HCT116 (cell line): ENCODE results near the gene PIK3CD. TPM values are rescaled to one million over a fixed set of nuclear protein-coding genes. Genes with fewer than 3 reads are reported as not detected.
A peak's percentile ranks its signal among the peaks of the same experiment; 100 is the strongest.

Source experiments
- ATAC-seq: fragments of 200-7000 bp; cut with Tn5 transposase; 2 replicates; pipeline ENCODE4 v1.9.1; 2020; ENCODE audit warnings: mild to moderate bottlenecking, moderate library complexity
- BruUV-seq: library from RNA; stranded (reverse); fragments of 400-500 nt; replicated peaks from 2 replicates; lab custom pipeline; 2021; lab: Mats Ljungman, UMichigan
- CTCF ChIA-PET: fragments of 300-600 bp; sonication (Branson Sonifier 250); formaldehyde crosslinking; loops from one replicate; lab custom pipeline; 2021; ENCODE audit warnings: antibody characterized with exemption; lab: Charles Lee
- POLR2A ChIA-PET: fragments of 300-600, 350-600 bp; sonication (Branson Sonifier 250); formaldehyde crosslinking; loops from one replicate; lab custom pipeline; 2021; ENCODE audit warnings: antibody characterized with exemption; lab: Charles Lee
- RAD21 ChIA-PET, 2 experiments: fragments of 300-600 bp; sonication (Branson Sonifier 250); formaldehyde crosslinking; loops; one replicate each; lab custom pipeline; 2023; ENCODE audit warnings: low total read pairs in 2 of 2; ENCODE audit not compliant: uncharacterized antibody in 2 of 2, unreplicated experiment in 2 of 2, low non-redundant PET in 1 of 2; lab: Charles Lee
- DNase-seq: peaks from one replicate; pipeline ENCODE4 v3.0.0-alpha.2; 2010; ENCODE audit warnings: low read depth, low spot score
- H2AFZ ChIP-seq: fragments of 200-600 bp; shearing (Covaris generic), sonication (generic); 2 replicates; pipeline ENCODE4 v1.6.1; 2017; ENCODE audit warnings: low read depth, mixed run types, mixed read lengths, antibody characterized with exemption, low read length; ENCODE audit not compliant: poor library complexity, severe bottlenecking
- H3K27ac ChIP-seq: 2 replicates; pipeline ENCODE4 v1.5.1; 2012; ENCODE audit warnings: low read depth, low read length
- H3K27me3 ChIP-seq: fragments of 200-600 bp; sonication (generic); 2 replicates; pipeline ENCODE4 v1.6.1; 2016; ENCODE audit warnings: mixed run types, low read length, mixed read lengths; ENCODE audit not compliant: insufficient read depth
- H3K36me3 ChIP-seq, 2 experiments: fragments of 200-500 bp in 1 of 2; fragments of 200-600 bp in 1 of 2; sonication (Bioruptor generic) in 1 of 2; sonication (generic) in 1 of 2; 2 replicates each; pipeline versions ENCODE4 v1.5.1 to v1.6.1; 2014 to 2016; ENCODE audit warnings: low read length in 2 of 2, inconsistent platforms in 1 of 2, mixed read lengths in 1 of 2, mixed run types in 1 of 2; ENCODE audit not compliant: insufficient read depth in 2 of 2, control insufficient read depth in 1 of 2
- H3K4me1 ChIP-seq, 2 experiments: fragments of 200-600 bp in 1 of 2; sonication (generic) in 1 of 2; 2 replicates each; pipeline versions ENCODE4 v1.5.1 to v1.6.1; 2012 to 2017; ENCODE audit warnings: low read length in 2 of 2, inconsistent platforms in 1 of 2, mild to moderate bottlenecking in 1 of 2, mixed read lengths in 1 of 2, mixed run types in 1 of 2, moderate library complexity in 1 of 2; ENCODE audit not compliant: insufficient read depth in 2 of 2, control insufficient read depth in 1 of 2
- H3K4me2 ChIP-seq: fragments of 200-600 bp; sonication (generic); 2 replicates; pipeline ENCODE4 v1.6.1; 2017; ENCODE audit warnings: mixed run types, low read length, mixed read lengths
- H3K4me3 ChIP-seq, 2 experiments: fragments of 200-600 bp in 1 of 2; sonication (generic) in 1 of 2; replicated peaks in 1 of 2; 2 replicates each; pipeline ENCODE4 v1.5.1; 2011 to 2016; ENCODE audit warnings: low read length in 2 of 2, control low read depth in 1 of 2, low read depth in 1 of 2, mild to moderate bottlenecking in 1 of 2, mixed read lengths in 1 of 2, mixed run types in 1 of 2
- H3K79me2 ChIP-seq: fragments of 200-600 bp; sonication (generic); 2 replicates; pipeline ENCODE4 v1.6.1; 2017; ENCODE audit warnings: mild to moderate bottlenecking, mixed run types, low read length, moderate library complexity, mixed read lengths; ENCODE audit not compliant: insufficient read depth
- H3K9ac ChIP-seq: fragments of 200-600 bp; sonication (generic); 2 replicates; pipeline ENCODE4 v1.6.1; 2016; ENCODE audit warnings: low read length, mixed read lengths
- H3K9me2 ChIP-seq: fragments of 200-600 bp; sonication (generic), shearing (Covaris generic); 2 replicates; pipeline ENCODE4 v1.6.1; 2017; ENCODE audit warnings: mixed run types, mild to moderate bottlenecking, moderate library complexity; ENCODE audit not compliant: insufficient read depth
- H3K9me3 ChIP-seq, 2 experiments: fragments of 200-500 bp in 1 of 2; fragments of 200-600 bp in 1 of 2; sonication (Bioruptor generic) in 1 of 2; sonication (generic) in 1 of 2; 2 replicates each; pipeline ENCODE4 v1.6.1; 2014 to 2017; ENCODE audit warnings: low read length in 2 of 2, mixed read lengths in 2 of 2, inconsistent platforms in 1 of 2, low read depth in 1 of 2, mild to moderate bottlenecking in 1 of 2, mixed run types in 1 of 2, moderate library complexity in 1 of 2; ENCODE audit not compliant: control insufficient read depth in 1 of 2, insufficient read depth in 1 of 2
- H4K20me1 ChIP-seq: fragments of 200-600 bp; sonication (generic), shearing (Covaris generic); 2 replicates; pipeline ENCODE4 v1.6.1; 2017; ENCODE audit warnings: mixed run types, mild to moderate bottlenecking, moderate library complexity; ENCODE audit not compliant: insufficient read depth
- CBX3 ChIP-seq: IDR thresholded peaks from 2 replicates; pipeline ENCODE4 v1.6.1; 2012; ENCODE audit warnings: low read depth
- CEBPB ChIP-seq: IDR thresholded peaks from 2 replicates; pipeline ENCODE4 v1.6.1; 2012; ENCODE audit warnings: low read depth
- CTCF ChIP-seq, 3 experiments: fragments of 200-600 bp in 1 of 3; sonication (generic) in 1 of 3; IDR thresholded peaks in 2 of 3; conservative IDR thresholded peaks in 1 of 3; 2 replicates each; pipeline ENCODE4 v1.5.1; 2012 to 2017; ENCODE audit warnings: low read depth in 2 of 3, low read length in 2 of 3, antibody characterized with exemption in 1 of 3, borderline replicate concordance in 1 of 3, control low read depth in 1 of 3, mild to moderate bottlenecking in 1 of 3, mixed read lengths in 1 of 3, mixed run types in 1 of 3, moderate library complexity in 1 of 3; ENCODE audit not compliant: insufficient read depth in 1 of 3
- JUND ChIP-seq: IDR thresholded peaks from 2 replicates; pipeline ENCODE4 v1.6.1; 2012
- MAX ChIP-seq: IDR thresholded peaks from 2 replicates; pipeline ENCODE4 v1.6.1; 2012
- POLR2AphosphoS5 ChIP-seq: IDR thresholded peaks from 2 replicates; pipeline ENCODE4 v1.6.1; 2011; ENCODE audit warnings: mild to moderate bottlenecking, low read depth, low read length, moderate library complexity
- RAD21 ChIP-seq: IDR thresholded peaks from 2 replicates; pipeline ENCODE4 v1.6.1; 2012; ENCODE audit warnings: low read depth, mild to moderate bottlenecking
- REST ChIP-seq: IDR thresholded peaks from 2 replicates; pipeline ENCODE4 v1.6.1; 2012; ENCODE audit warnings: low read depth
- TCF7L2 ChIP-seq: IDR thresholded peaks from 2 replicates; pipeline ENCODE4 v1.7.0; 2011; ENCODE audit warnings: borderline replicate concordance, inconsistent platforms; ENCODE audit not compliant: insufficient read depth, insufficient read length; ENCODE audit errors: extremely low read depth
- intact Hi-C: fragments of 100-400 bp; cut with micrococcal nuclease; formaldehyde crosslinking; loops from 2 replicates; pipeline ENCODE4 v1.10.0; 2022
- total RNA-seq: library from RNA; stranded (reverse); gene quantifications from one replicate; pipeline ENCODE4 v1.2.1, GENCODE V29; 2021; ENCODE audit not compliant: unreplicated experiment

The PIK3CD gene
- total RNA-seq, 1 experiment from 2014 or later: 9.2 TPM

- ChIA-PET POLR2A (no interaction called here), RAD21 (no interaction called here), CTCF (interaction anchor here (0.6 to 2.2 kb wide), 11 partner anchors 8 to 485 kb away, joined by 3 to 8 read pairs (median 3); no protein-coding TSS in a partner anchor)
- H3K4me3 ChIP-seq: no peak overlapping the region
- intact Hi-C loops: no loop called here
- no peak overlapping the region for H3K4me2 ChIP-seq
- peak; percentile 18 for DNase-seq
- no peaks in the 10 kb centered on the region for H3K27me3 ChIP-seq
- H3K79me2 ChIP-seq: no peaks in the 10 kb centered on the region
- TF ChIP-seq POLR2AphosphoS5: peak; percentile 46; the same call in 1 of the 2 replicates
- TF ChIP-seq JUND: 0 out of 2 replicates have a peak, but pooled peaks have one; percentile 11
- TF ChIP-seq CBX3: no peak
- TF ChIP-seq CEBPB: no peak
- TF ChIP-seq REST: no peak
- TF ChIP-seq CTCF (IDR thresholded peaks at IDR 0.05 in 2 of 3, conservative IDR thresholded peaks at IDR 0.05 in 1 of 3; ENCODE audit: borderline replicate concordance in 1 of 3, insufficient read depth in 1 of 3, low read depth in 2 of 3, low read length in 2 of 3): peak; percentile 80 to 93 (median 90)
- peak; percentile 63 for TF ChIP-seq RAD21
- TF ChIP-seq TCF7L2: no peak
- TF ChIP-seq MAX: no peak
- no peak overlapping the region for H3K27ac ChIP-seq
- H2AFZ ChIP-seq: no peak overlapping the region
- peaks cover 7% of the 10 kb centered on the region in 2 experiments; a peak in 3 of 4 replicates for H3K4me1 ChIP-seq
- H3K9ac ChIP-seq: no peak overlapping the region
- peaks cover 0 to 10% of the 10 kb centered on the region in 2 experiments; a peak in 1 of 4 replicates for H3K36me3 ChIP-seq
- BruUV-seq: no TSS peak
- H4K20me1 ChIP-seq: no peaks in the 10 kb centered on the region
- peak; percentile 89 for ATAC-seq
- H3K9me3 ChIP-seq: no peaks in the 10 kb centered on the region
- H3K9me2 ChIP-seq: no peaks in the 10 kb centered on the region
Observed at GRCh38 chr1:9615316-9616063, 36.0 kb upstream of the PIK3CD start.
